A172 (cell line): Measurements from ENCODE around the gene LILRA1. TPM values are rescaled to one million over a fixed set of nuclear protein-coding genes. Genes with fewer than 3 reads are reported as not detected.
"Not testable (repeated sequence)": the region's sequence is repeated elsewhere in the genome, so short reads cannot be mapped to it uniquely, and the experiment has no call there.

ENCODE experiments used
- DNase-seq: peaks from one replicate; pipeline ENCODE4 v3.0.0-alpha.2; 2015; ENCODE audit warnings: low spot score
- total RNA-seq: library from RNA; depleted of rRNA; stranded (reverse); fragments of >200 nt; shearing (Covaris generic); gene quantifications from 2 replicates; pipeline ENCODE4 v1.2.3, GENCODE V29; 2014

LILRA1 gene
- total RNA-seq, 1 experiment from 2014 or later = not detected

- DNase-seq = no peak
These were observed 16.9 kb upstream of the LILRA1 start for GRCh38 chr19:54576411-54576976.

GRCh38 chr19:54577334-54577733, 16.1 kb upstream of the LILRA1 start:
- DNase-seq = no peak

DNA sequence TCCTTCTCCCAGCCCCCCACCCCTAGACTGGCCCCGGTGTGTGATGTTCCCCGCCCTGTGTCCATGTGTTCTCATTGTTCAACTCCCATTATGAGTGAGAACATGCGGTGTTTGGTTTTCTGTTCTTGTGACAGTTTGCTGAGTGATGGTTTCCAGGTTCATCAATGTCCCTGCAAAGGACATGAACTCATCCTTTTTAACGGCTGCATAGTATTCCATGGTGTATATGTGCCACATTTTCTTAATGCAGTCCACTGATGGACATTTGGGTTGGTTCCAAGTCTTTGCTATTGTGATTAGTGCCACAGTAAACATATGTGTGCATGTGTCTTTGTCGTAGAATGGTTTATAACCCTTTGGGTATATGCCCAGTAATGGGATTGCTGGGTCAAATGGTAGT, 15.2 kb upstream of the LILRA1 start:
- DNase-seq = not testable (repeated sequence)

DNA sequence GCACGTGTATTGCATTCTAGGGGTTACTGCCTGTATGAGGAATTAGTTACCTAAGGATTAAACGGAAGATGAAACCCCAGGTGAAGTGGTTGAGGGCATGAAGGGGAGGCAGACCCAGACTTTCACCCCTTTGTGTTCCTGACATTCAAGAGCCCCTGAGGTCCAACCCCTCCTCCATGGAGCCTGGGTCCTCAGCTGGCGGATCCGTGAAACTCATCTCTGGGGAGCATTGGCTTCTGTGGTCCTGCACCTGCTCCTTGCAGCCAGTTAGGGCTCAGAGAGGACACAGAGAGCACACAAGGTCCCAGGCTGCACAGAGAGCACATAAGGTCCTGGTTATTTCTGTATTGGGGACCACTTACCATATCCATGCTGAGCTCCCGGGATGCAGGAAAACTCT, 7.0 kb upstream of the LILRA1 start:
- DNase-seq = no peak

- no peak for DNase-seq
These were observed 6.4 kb upstream of the LILRA1 start for GRCh38 chr19:54587026-54587425.

- not testable (repeated sequence) for DNase-seq
These were observed 647 bp downstream of the LILRA1 start for GRCh38 chr19:54593931-54594626.

- DNase-seq = no peak
These were observed 1.3 kb downstream of the LILRA1 start for GRCh38 chr19:54594737-54595136.

- DNase-seq = not testable (repeated sequence)
These were observed 2.4 kb downstream of the LILRA1 start for GRCh38 chr19:54595680-54596436.

DNA sequence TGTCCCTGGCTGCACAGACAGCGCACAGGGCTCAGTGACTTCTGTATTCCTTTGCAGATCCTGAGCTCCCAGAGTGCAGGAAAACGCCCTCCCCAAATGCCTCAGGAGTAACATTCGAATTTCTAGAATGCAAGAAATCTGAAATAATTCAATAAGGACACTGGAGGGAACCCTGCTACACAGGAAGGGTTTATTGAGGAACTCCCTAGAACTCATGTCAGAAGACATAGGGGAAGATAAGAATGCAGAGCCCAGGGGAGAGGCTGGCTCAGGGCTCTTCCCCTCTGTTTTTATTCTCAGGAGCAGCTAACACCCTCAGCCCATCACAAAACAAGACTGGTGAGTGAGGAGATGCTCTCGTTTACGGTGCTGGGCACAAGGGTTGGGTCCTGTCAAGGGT, 6.8 kb downstream of the LILRA1 start:
- DNase-seq = no peak

DNA sequence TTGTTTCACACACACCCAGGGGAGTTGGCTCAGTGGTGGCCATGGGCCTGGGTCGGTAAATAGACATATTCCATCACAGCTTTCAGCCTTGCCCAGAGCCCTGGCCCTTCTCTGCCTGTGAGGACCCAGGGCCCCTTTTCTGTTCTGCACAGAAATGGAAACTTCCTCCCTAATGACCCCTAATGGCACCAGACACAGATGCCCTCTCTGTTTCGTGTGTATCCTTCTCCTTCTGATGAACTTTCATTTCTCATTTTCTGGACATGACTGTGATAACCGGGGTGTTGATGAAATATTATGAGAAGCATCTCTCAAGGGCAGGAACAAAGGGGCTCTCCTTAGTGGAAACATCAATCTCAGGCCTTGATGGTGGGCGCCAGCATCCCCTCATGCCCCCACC, 12.8 kb downstream of the LILRA1 start:
- no peak for DNase-seq

DNA sequence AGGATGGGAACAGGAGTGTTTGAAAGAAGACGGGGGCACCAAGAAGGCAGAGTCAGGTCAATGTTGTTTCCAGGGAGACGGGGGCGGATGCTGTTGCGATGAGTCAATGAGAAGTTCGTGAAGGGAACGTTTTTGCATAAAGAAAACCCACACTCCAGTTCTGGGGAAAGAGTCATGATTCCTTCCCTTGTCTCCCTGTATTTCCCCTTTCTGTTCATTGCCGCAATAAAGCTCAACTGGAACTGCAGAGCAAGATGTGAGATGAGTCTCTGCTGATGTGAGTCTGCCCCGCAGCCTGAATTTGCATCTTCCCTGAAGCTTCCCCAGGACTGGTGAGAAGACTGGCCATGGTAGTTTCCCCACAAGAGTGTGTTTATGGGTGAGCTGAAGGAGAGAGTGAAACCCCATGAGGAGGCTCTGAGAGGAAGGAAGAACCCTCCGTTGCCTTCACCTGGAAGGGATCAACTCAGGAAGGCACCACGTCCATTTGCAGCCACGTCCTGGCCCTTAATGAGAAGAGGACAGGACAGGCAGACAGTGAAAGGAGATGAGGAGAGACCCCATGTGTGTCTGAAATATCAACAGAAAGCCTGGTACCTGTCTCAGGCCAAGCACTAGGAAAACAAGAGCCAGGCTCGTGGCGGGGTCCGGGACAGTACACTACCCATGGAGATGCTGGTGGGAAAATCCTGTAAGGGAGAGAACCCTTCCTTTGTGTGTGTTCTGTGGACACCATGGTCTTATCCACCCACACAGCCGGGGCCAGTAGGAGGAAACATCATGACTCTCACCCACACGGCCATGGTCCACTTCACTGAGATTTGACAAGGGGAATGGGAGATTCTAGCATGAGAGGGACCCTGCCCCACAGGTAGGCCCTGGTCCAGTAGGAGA, 13.7 kb downstream of the LILRA1 start:
- DNase-seq = no peak

- no peak for DNase-seq
These were observed 14.3 kb downstream of the LILRA1 start for GRCh38 chr19:54607785-54608150.

- DNase-seq = no peak
These were observed 14.8 kb downstream of the LILRA1 start for GRCh38 chr19:54608205-54608604.

GRCh38 chr19:54608792-54609191, 15.4 kb downstream of the LILRA1 start:
- DNase-seq = no peak

DNA sequence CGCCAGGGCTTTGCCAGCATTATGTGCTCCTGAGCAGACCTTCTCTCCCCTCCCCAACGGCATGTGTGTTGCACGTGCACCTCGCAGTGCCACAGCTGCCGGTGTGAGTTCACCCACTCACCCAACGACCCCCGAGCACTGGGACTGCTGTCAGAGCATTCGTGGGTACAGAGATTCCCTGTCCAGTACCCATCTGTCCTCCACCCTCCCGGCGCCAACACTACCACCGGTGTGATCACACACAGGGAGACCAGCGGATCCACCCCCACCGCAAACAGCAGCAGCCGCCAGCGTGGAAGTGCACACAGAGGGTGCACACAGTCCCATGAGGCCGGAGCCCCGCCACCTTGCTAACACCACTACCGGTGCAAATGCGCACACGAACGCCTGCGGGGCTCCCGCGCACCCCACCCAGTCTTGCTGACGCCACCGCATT, 15.9 kb downstream of the LILRA1 start:
- DNase-seq = no peak

- DNase-seq = no peak
These were observed 19.0 kb downstream of the LILRA1 start for GRCh38 chr19:54612428-54612827.

DNA sequence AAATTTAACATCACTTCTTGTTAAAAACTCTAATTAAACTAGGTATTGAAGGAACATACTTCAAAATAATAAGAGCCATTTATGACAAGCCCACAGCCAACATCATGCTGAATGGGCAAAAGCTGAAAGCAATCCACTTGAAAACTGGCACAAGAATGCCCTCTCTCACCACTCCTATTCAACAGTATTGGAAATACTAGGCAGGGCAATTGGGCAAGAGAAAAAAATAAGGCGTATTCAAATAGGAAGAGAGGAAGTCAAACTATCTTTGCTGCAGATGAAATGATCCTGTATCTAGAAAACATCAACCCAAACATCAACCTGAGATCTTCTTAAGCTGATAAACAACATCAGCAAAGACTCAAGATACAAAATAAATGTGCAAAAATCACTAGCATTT, 21.3 kb downstream of the LILRA1 start:
- no peak for DNase-seq

DNA sequence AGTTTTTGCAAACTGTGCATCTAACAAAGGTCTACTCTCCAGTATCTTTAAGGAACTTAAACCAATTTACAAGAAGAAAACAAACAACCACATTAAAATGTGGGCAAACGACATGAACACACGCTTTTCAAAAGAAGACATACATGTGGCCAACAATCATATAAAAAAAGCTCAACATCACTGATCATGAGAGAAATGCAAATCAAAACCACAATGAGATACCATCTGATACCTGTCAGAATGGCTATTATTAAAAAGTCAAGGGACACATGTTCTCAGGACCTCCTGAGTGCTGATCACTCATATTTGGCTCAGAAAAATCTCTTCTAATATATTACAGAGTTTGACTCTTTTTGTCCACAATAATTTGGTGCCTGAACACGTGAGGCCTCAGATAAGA, 22.6 kb downstream of the LILRA1 start:
- DNase-seq = no peak

- no peak for DNase-seq
These were observed 23.6 kb downstream of the LILRA1 start for GRCh38 chr19:54616821-54617560.

- DNase-seq = no peak
These were observed 27.0 kb downstream of the LILRA1 start for GRCh38 chr19:54620464-54620863.

- no peak for DNase-seq
These were observed 29.0 kb downstream of the LILRA1 start for GRCh38 chr19:54622431-54622830.
